Measurements from ENCODE around the gene TMEM266.

The TMEM266 gene

GRCh38 chr15:76117181-76117580 lies 57.4 kb downstream of the TMEM266 start:
- H3K4me3 ChIP-seq (ENCODE audit: low read length) = no peak overlapping the region
- no peak for TF ChIP-seq CTCF (IDR thresholded peaks at IDR 0.05; ENCODE audit: insufficient read depth, low read depth, low read length, missing control alignments)
- DNase-seq (ENCODE audit: low read depth) = no peak

- TF ChIP-seq CTCF (IDR thresholded peaks at IDR 0.05; ENCODE audit: insufficient read depth, low read depth, low read length, missing control alignments) = no peak
- DNase-seq (ENCODE audit: low read depth) = no peak
- H3K4me3 ChIP-seq (ENCODE audit: low read length) = no peak overlapping the region
These were observed 59.0 kb downstream of the TMEM266 start for GRCh38 chr15:76118767-76119166.

- DNase-seq (ENCODE audit: low read depth) = no peak
- TF ChIP-seq CTCF (IDR thresholded peaks at IDR 0.05; ENCODE audit: insufficient read depth, low read depth, low read length, missing control alignments) = no peak
- no peak overlapping the region for H3K4me3 ChIP-seq (ENCODE audit: low read length)
These were observed 63.2 kb downstream of the TMEM266 start for GRCh38 chr15:76123031-76123430.

- H3K4me3 ChIP-seq (ENCODE audit: low read length) = no peak overlapping the region
- DNase-seq (ENCODE audit: low read depth) = no peak
- TF ChIP-seq CTCF (IDR thresholded peaks at IDR 0.05; ENCODE audit: insufficient read depth, low read depth, low read length, missing control alignments) = no peak
These were observed 67.4 kb downstream of the TMEM266 start for GRCh38 chr15:76127169-76127568.

GRCh38 chr15:76127880-76128279 lies 68.1 kb downstream of the TMEM266 start:
- H3K4me3 ChIP-seq (ENCODE audit: low read length) = no peak overlapping the region
- TF ChIP-seq CTCF (IDR thresholded peaks at IDR 0.05; ENCODE audit: insufficient read depth, low read depth, low read length, missing control alignments) = no peak
- DNase-seq (ENCODE audit: low read depth) = no peak

GRCh38 chr15:76134537-76134936 lies 74.8 kb downstream of the TMEM266 start:
- TF ChIP-seq CTCF (IDR thresholded peaks at IDR 0.05; ENCODE audit: insufficient read depth, low read depth, low read length, missing control alignments) = no peak
- DNase-seq (ENCODE audit: low read depth) = no peak
- H3K4me3 ChIP-seq (ENCODE audit: low read length) = no peak overlapping the region

GRCh38 chr15:76135516-76135915 lies 75.7 kb downstream of the TMEM266 start:
- no peak for TF ChIP-seq CTCF (IDR thresholded peaks at IDR 0.05; ENCODE audit: insufficient read depth, low read depth, low read length, missing control alignments)
- no peak for DNase-seq (ENCODE audit: low read depth)

More at GRCh38 chr15:76135516-76135915, 75.7 kb downstream of the TMEM266 start:
- no peak overlapping the region for H3K4me3 ChIP-seq (ENCODE audit: low read length)
